HepG2 (cell line): ENCODE data around the gene KIF25. TPM values are rescaled to one million over a fixed set of nuclear protein-coding genes. Genes with fewer than 3 reads are reported as not detected.
A peak's percentile ranks its signal among the peaks of the same experiment; 100 is the strongest.

ENCODE experiments used
- BHLHE40 ChIP-seq: IDR thresholded peaks from 2 replicates; pipeline ENCODE4 v1.6.1; 2011; ENCODE audit warnings: low read length, improper control_type of control experiment
- CENPT ChIP-seq: sonication (generic); formaldehyde crosslinking; IDR thresholded peaks from 2 replicates; pipeline ENCODE4 v1.8.0; 2022; ENCODE audit warnings: low read depth, mild to moderate bottlenecking, moderate library complexity, missing genetic modification reagents
- DNMT3B ChIP-seq: conservative IDR thresholded peaks from 2 replicates; pipeline ENCODE4 v1.6.1; 2016; ENCODE audit warnings: missing biosample characterization, control low read depth
- DPF2 ChIP-seq: sonication (generic); formaldehyde crosslinking; IDR thresholded peaks from 2 replicates; pipeline ENCODE4 v1.4.0; 2020; ENCODE audit warnings: mild to moderate bottlenecking, low read depth, missing genetic modification reagents, borderline replicate concordance
- FUBP1 ChIP-seq: sonication (generic); formaldehyde crosslinking; IDR thresholded peaks from 2 replicates; pipeline ENCODE4 v1.5.1; 2020; ENCODE audit warnings: missing genetic modification reagents, mild to moderate bottlenecking, borderline replicate concordance
- HNF4A ChIP-seq: sonication (generic); formaldehyde crosslinking; IDR thresholded peaks from 2 replicates; pipeline ENCODE4 v1.4.0; 2020; ENCODE audit warnings: missing genetic modification reagents
- NFE2L1 ChIP-seq: sonication (generic); formaldehyde crosslinking; IDR thresholded peaks from 2 replicates; pipeline ENCODE4 v1.4.0; 2020; ENCODE audit warnings: missing genetic modification reagents, mild to moderate bottlenecking, borderline replicate concordance
- NRL ChIP-seq: sonication (generic); formaldehyde crosslinking; IDR thresholded peaks from 2 replicates; pipeline ENCODE4 v1.5.0; 2020; ENCODE audit warnings: missing genetic modification reagents, mild to moderate bottlenecking, moderate library complexity, borderline replicate concordance
- PAF1 ChIP-seq: IDR thresholded peaks from 2 replicates; pipeline ENCODE4 v1.6.1; 2016; ENCODE audit warnings: missing genetic modification reagents, missing compliant biosample characterization
- RXRB ChIP-seq: IDR thresholded peaks from 2 replicates; pipeline ENCODE4 v1.6.1; 2016; ENCODE audit warnings: borderline replicate concordance, missing genetic modification reagents, missing compliant biosample characterization
- SALL1 ChIP-seq: sonication (generic); formaldehyde crosslinking; IDR thresholded peaks from 2 replicates; pipeline ENCODE4 v1.8.0; 2022; ENCODE audit warnings: mild to moderate bottlenecking, missing genetic modification reagents
- SIX4 ChIP-seq: sonication (generic); formaldehyde crosslinking; IDR thresholded peaks from 2 replicates; pipeline ENCODE4 v1.4.0; 2020; ENCODE audit warnings: missing genetic modification reagents
- ZBTB26 ChIP-seq: IDR thresholded peaks from 2 replicates; pipeline ENCODE4 v1.6.1; 2016; ENCODE audit warnings: missing compliant biosample characterization, missing genetic modification reagents, borderline replicate concordance
- ZNF407 ChIP-seq: sonication (generic); formaldehyde crosslinking; IDR thresholded peaks from one replicate; pipeline ENCODE4 v1.5.1; 2020; ENCODE audit warnings: mild to moderate bottlenecking, missing genetic modification reagents; ENCODE audit errors: not compliant biosample characterization
- ZNF460 ChIP-seq: sonication (generic); formaldehyde crosslinking; IDR thresholded peaks from 2 replicates; pipeline ENCODE4 v1.5.1; 2020; ENCODE audit warnings: missing genetic modification reagents, mild to moderate bottlenecking, borderline replicate concordance
- ZNF501 ChIP-seq: sonication (generic); formaldehyde crosslinking; IDR thresholded peaks from 2 replicates; pipeline ENCODE4 v1.5.1; 2020; ENCODE audit warnings: mild to moderate bottlenecking, moderate library complexity, missing genetic modification reagents
- ZNF660 ChIP-seq: sonication (generic); formaldehyde crosslinking; IDR thresholded peaks from 2 replicates; pipeline ENCODE4 v1.5.1; 2020; ENCODE audit warnings: mild to moderate bottlenecking, low read depth, missing genetic modification reagents, borderline replicate concordance
- ZNF775 ChIP-seq: sonication (generic); formaldehyde crosslinking; IDR thresholded peaks from 2 replicates; pipeline ENCODE4 v1.4.0; 2020; ENCODE audit warnings: missing genetic modification reagents, mild to moderate bottlenecking, moderate library complexity, borderline replicate concordance
- ZNF776 ChIP-seq: sonication (generic); formaldehyde crosslinking; IDR thresholded peaks from 2 replicates; pipeline ENCODE4 v1.4.0; 2020; ENCODE audit warnings: mild to moderate bottlenecking, missing genetic modification reagents
- polyA plus RNA-seq, 8 experiments: library from polyadenylated mRNA; depleted of rRNA in 3 of 8; stranded (reverse) in 7 of 8; unstranded in 1 of 8; fragments of >200 nt; fragmentation: Illumina TruSeq in 4 of 8; extraction: Trizol in 4 of 8; gene quantifications; 2 replicates each; pipeline versions ENCODE4 v1.2.1 to v1.2.3, GENCODE V29; 2011 to 2016; ENCODE audit warnings: low read depth in 4 of 8, missing spikeins in 1 of 8, mixed read lengths in 1 of 8; ENCODE audit not compliant: insufficient read depth in 1 of 8
- total RNA-seq, 5 experiments: library from RNA; depleted of rRNA; stranded (reverse); fragments of >200 nt; fragmentation: Illumina TruSeq; extraction: Trizol; gene quantifications; 2 replicates each; pipeline ENCODE4 v1.2.3, GENCODE V29; 2016; ENCODE audit warnings: low read depth in 1 of 5

Gene KIF25
- total and polyA plus RNA-seq, 2 of the 13 experiments (the other 11 are each of a cell fraction or from before 2014, with no cell fraction given), result not detected

- TF ChIP-seq ZNF501 (CRISPR knock-in tag) (peak; percentile 39; the same call in 1 of the 2 replicates), CENPT (no peak), HNF4A (peak; percentile 6; the same call in 1 of the 2 replicates), PAF1 (CRISPR knock-in tag) (no peak), ZNF407 (CRISPR knock-in tag) (no peak), ZBTB26 (CRISPR knock-in tag) (peak; percentile 100), FUBP1 (0 out of 2 replicates have a peak, but pooled peaks have one; percentile 6), NFE2L1 (CRISPR knock-in tag) (no peak), DNMT3B (CRISPR knock-in tag) (no peak), RXRB (peak; percentile 96), BHLHE40 (no peak), ZNF775 (CRISPR knock-in tag) (no peak), ZNF776 (no peak), ZNF460 (CRISPR knock-in tag) (no peak), NRL (CRISPR knock-in tag) (no peak), SIX4 (CRISPR knock-in tag) (peak; percentile 42; the same call in 1 of the 2 replicates), SALL1 (peak; percentile 64), ZNF660 (CRISPR knock-in tag) (no peak), DPF2 (CRISPR knock-in tag) (no peak)
Observed at GRCh38 chr6:167956983-167957492, 40.4 kb upstream of the KIF25 start (continued).
